A673 (cell line): Measurements from ENCODE around the gene ABI3BP. TPM values are rescaled to one million over a fixed set of nuclear protein-coding genes. Genes with fewer than 3 reads are reported as not detected.

Experiments used
- BruUV-seq: library from RNA; stranded (reverse); fragments of 400-500 nt; replicated peaks from 2 replicates; lab custom pipeline; 2021; lab: Mats Ljungman, UMichigan
- CTCF ChIA-PET: fragments of 300-600 bp; sonication (Branson Sonifier 250); formaldehyde crosslinking; loops from one replicate; lab custom pipeline; 2022; ENCODE audit warnings: antibody characterized with exemption; lab: Charles Lee
- POLR2A ChIA-PET: fragments of 300-600 bp; sonication (Branson Sonifier 250); formaldehyde crosslinking; loops from one replicate; lab custom pipeline; 2022; ENCODE audit warnings: antibody characterized with exemption; ENCODE audit not compliant: low non-redundant PET; lab: Charles Lee
- DNase-seq: peaks from one replicate; pipeline ENCODE4 v3.0.0-alpha.2; 2015; ENCODE audit warnings: low spot score
- H3K27ac ChIP-seq: fragments of 200-600 bp; sonication (generic); 2 replicates; pipeline ENCODE4 v1.5.1; 2016; ENCODE audit warnings: mixed run types, low read depth, mild to moderate bottlenecking, mixed read lengths, antibody characterized with exemption, low read length; ENCODE audit not compliant: poor library complexity, severe bottlenecking
- H3K27me3 ChIP-seq: fragments of 200-600 bp; sonication (generic); replicated peaks from 2 replicates; pipeline ENCODE4 v1.6.1; 2017; ENCODE audit warnings: mixed run types, low read depth, mild to moderate bottlenecking, mixed read lengths, antibody characterized with exemption, low read length; ENCODE audit not compliant: insufficient read depth, poor library complexity
- H3K36me3 ChIP-seq: fragments of 200-600 bp; sonication (generic); 2 replicates; pipeline ENCODE4 v1.6.1; 2016; ENCODE audit warnings: mixed run types, mild to moderate bottlenecking, mixed read lengths, antibody characterized with exemption, low read length; ENCODE audit not compliant: insufficient read depth, poor library complexity, severe bottlenecking
- H3K4me1 ChIP-seq: fragments of 200-600 bp; sonication (generic); 2 replicates; pipeline ENCODE4 v1.6.1; 2017; ENCODE audit warnings: mixed run types, mild to moderate bottlenecking, mixed read lengths, antibody characterized with exemption, low read length; ENCODE audit not compliant: insufficient read depth, poor library complexity, severe bottlenecking
- H3K4me3 ChIP-seq: fragments of 200-600 bp; sonication (generic); 2 replicates; pipeline ENCODE4 v1.5.1; 2016; ENCODE audit warnings: low read depth, mixed run types, mild to moderate bottlenecking, mixed read lengths, low read length; ENCODE audit not compliant: poor library complexity, severe bottlenecking
- H3K9me3 ChIP-seq: fragments of 200-600 bp; sonication (generic); 2 replicates; pipeline ENCODE4 v1.6.1; 2016; ENCODE audit warnings: mixed run types, low read depth, mild to moderate bottlenecking, mixed read lengths, antibody characterized with exemption, low read length; ENCODE audit not compliant: poor library complexity, severe bottlenecking
- CTCF ChIP-seq: fragments of 300-800, 200-600 bp; sonication (generic); conservative IDR thresholded peaks from 2 replicates; pipeline ENCODE4 v1.5.1; 2017; ENCODE audit warnings: low read depth, mild to moderate bottlenecking, antibody characterized with exemption, low read length, moderate library complexity, mixed read lengths
- EZH2 ChIP-seq: fragments of 200-600 bp; sonication (generic); IDR thresholded peaks from 2 replicates; pipeline ENCODE4 v1.6.1; 2017; ENCODE audit warnings: borderline replicate concordance, low read depth, mild to moderate bottlenecking, mixed read lengths, antibody characterized with exemption, low read length; ENCODE audit not compliant: poor library complexity, severe bottlenecking
- intact Hi-C: fragments of 100-400 bp; cut with micrococcal nuclease; formaldehyde crosslinking; loops from one replicate; pipeline ENCODE4 v1.10.0; 2022; ENCODE audit not compliant: unreplicated experiment
- total RNA-seq: library from RNA; stranded (reverse); gene quantifications from 2 replicates; pipeline ENCODE4 v1.2.3, GENCODE V29; 2021

The ABI3BP gene
- total RNA-seq, 1 experiment from 2014 or later = 5.2 TPM

- intact Hi-C loops = no loop called here
- POLR2A ChIA-PET = no interaction called here
- DNase-seq = no peak
- Histone ChIP-seq H3K4me3 (no peak overlapping the region), H3K36me3 (no peaks in the 10 kb centered on the region), H3K9me3 (no peaks in the 10 kb centered on the region), H3K27me3 (no peaks in the 10 kb centered on the region), H3K27ac (no peak overlapping the region), H3K4me1 (no peaks in the 10 kb centered on the region)
- CTCF ChIA-PET = no interaction called here
- BruUV-seq = no TSS peak
- TF ChIP-seq EZH2 (no peak), CTCF (no peak)
Measured at GRCh38 chr3:100775669-100776068, 217.6 kb downstream of the ABI3BP start.

GRCh38 chr3:100775226-100775625, 218.0 kb downstream of the ABI3BP start:
- Histone ChIP-seq H3K27me3 (no peaks in the 10 kb centered on the region), H3K36me3 (no peaks in the 10 kb centered on the region), H3K9me3 (no peaks in the 10 kb centered on the region), H3K4me3 (no peak overlapping the region), H3K4me1 (no peaks in the 10 kb centered on the region), H3K27ac (no peak overlapping the region)
- POLR2A ChIA-PET = no interaction called here
- intact Hi-C loops = no loop called here
- BruUV-seq = no TSS peak
- TF ChIP-seq EZH2 (no peak), CTCF (no peak)
- no peak for DNase-seq
- CTCF ChIA-PET = no interaction called here

GRCh38 chr3:100769693-100770092, 223.5 kb downstream of the ABI3BP start:
- Histone ChIP-seq H3K27ac (no peak overlapping the region), H3K36me3 (no peaks in the 10 kb centered on the region), H3K9me3 (no peaks in the 10 kb centered on the region), H3K4me3 (no peak overlapping the region), H3K4me1 (no peaks in the 10 kb centered on the region), H3K27me3 (no peaks in the 10 kb centered on the region)
- BruUV-seq = no TSS peak
- TF ChIP-seq EZH2 (no peak), CTCF (no peak)
- ChIA-PET CTCF (no interaction called here), POLR2A (no interaction called here)
- DNase-seq = no peak
- intact Hi-C loops = no loop called here
